SU-DHL-6 (cell line): ENCODE results near the gene LMX1A.

Source experiments
- H2AFZ ChIP-seq: fragments of 200-600 bp; sonication (generic); 2 replicates; pipeline ENCODE4 v1.6.1; 2014; ENCODE audit warnings: low read depth, mild to moderate bottlenecking, moderate library complexity, mixed read lengths, antibody characterized with exemption, low read length; ENCODE audit not compliant: severe bottlenecking
- H3F3A ChIP-seq: fragments of 200-600 bp; shearing (Covaris generic); 2 replicates; pipeline ENCODE4 v1.6.0; 2016; ENCODE audit warnings: antibody characterized with exemption, mild to moderate bottlenecking; ENCODE audit not compliant: insufficient read depth
- H3K27ac ChIP-seq: fragments of 200-600 bp; sonication (generic); 2 replicates; pipeline ENCODE4 v1.5.1; 2016; ENCODE audit warnings: low read depth, mild to moderate bottlenecking, low read length, moderate library complexity, mixed read lengths
- H3K27me3 ChIP-seq: fragments of 200-600 bp; sonication (generic), shearing (Covaris generic); 2 replicates; pipeline ENCODE4 v1.6.0; 2014; ENCODE audit warnings: mild to moderate bottlenecking, low read length
- H3K36me3 ChIP-seq: fragments of 200-600 bp; sonication (generic); 2 replicates; pipeline ENCODE4 v1.6.1; 2014; ENCODE audit warnings: mild to moderate bottlenecking, low read length, mixed read lengths
- H3K4me2 ChIP-seq: fragments of 300-600, 200-600 bp; shearing (Covaris generic), sonication (generic); 2 replicates; pipeline ENCODE4 v1.6.0; 2014; ENCODE audit warnings: low read length, low read depth, mild to moderate bottlenecking; ENCODE audit not compliant: poor library complexity, severe bottlenecking
- H3K4me3 ChIP-seq: fragments of 200-600 bp; sonication (generic); 2 replicates; pipeline ENCODE4 v1.5.1; 2014; ENCODE audit warnings: antibody characterized with exemption, low read length, mild to moderate bottlenecking, mixed read lengths; ENCODE audit not compliant: insufficient read depth, poor library complexity, severe bottlenecking
- H3K79me2 ChIP-seq: fragments of 200-600 bp; sonication (generic); 2 replicates; pipeline ENCODE4 v1.6.1; 2014; ENCODE audit warnings: mild to moderate bottlenecking, low read length, moderate library complexity; ENCODE audit not compliant: insufficient read depth
- H3K9ac ChIP-seq: fragments of 200-600 bp; sonication (generic); 2 replicates; pipeline ENCODE4 v1.7.0; 2014; ENCODE audit warnings: mild to moderate bottlenecking, low read length
- H3K9me2 ChIP-seq: fragments of 200-600 bp; sonication (generic); replicated peaks from 2 replicates; pipeline ENCODE4 v1.6.1; 2014; ENCODE audit warnings: low read length; ENCODE audit not compliant: insufficient read depth
- H3K9me3 ChIP-seq: fragments of 200-600 bp; sonication (generic); 2 replicates; pipeline ENCODE4 v1.6.1; 2014; ENCODE audit warnings: low read length, mixed read lengths; ENCODE audit not compliant: insufficient read depth
- H4K20me1 ChIP-seq: fragments of 200-600 bp; sonication (generic); 2 replicates; pipeline ENCODE4 v1.6.1; 2014; ENCODE audit warnings: low read depth, mild to moderate bottlenecking, antibody characterized with exemption, low read length, moderate library complexity, mixed read lengths
- CTCF ChIP-seq: fragments of 200-600 bp; sonication (generic); IDR thresholded peaks from one replicate; pipeline ENCODE4 v1.5.1; 2017; ENCODE audit warnings: antibody characterized with exemption, mild to moderate bottlenecking, low read length, moderate library complexity; ENCODE audit not compliant: insufficient read depth, poor library complexity, severe bottlenecking
- EZH2phosphoT487 ChIP-seq: fragments of 200-600 bp; sonication (generic), shearing (Covaris generic); conservative IDR thresholded peaks from 2 replicates; pipeline ENCODE4 v1.6.1; 2018; ENCODE audit warnings: mild to moderate bottlenecking, antibody characterized with exemption, low read length, moderate library complexity, mixed read lengths

The LMX1A gene

GRCh38 chr1:165225650-165226049, 130.9 kb downstream of the LMX1A start:
- no peak overlapping the region for H3K9ac ChIP-seq
- H4K20me1 ChIP-seq = no peaks in the 10 kb centered on the region
- H3K36me3 ChIP-seq = no peaks in the 10 kb centered on the region
- H3K9me3 ChIP-seq = no peaks in the 10 kb centered on the region
- no peaks in the 10 kb centered on the region for H3K27me3 ChIP-seq
- H2AFZ ChIP-seq = no peak overlapping the region
- no peak overlapping the region for H3K4me2 ChIP-seq
- H3K4me3 ChIP-seq = no peak overlapping the region
- H3K79me2 ChIP-seq = no peaks in the 10 kb centered on the region
- H3K9me2 ChIP-seq = no peaks in the 10 kb centered on the region
- H3K27ac ChIP-seq = no peak overlapping the region
- TF ChIP-seq CTCF = no peak
- TF ChIP-seq EZH2phosphoT487 = no peak
- H3F3A ChIP-seq = no peaks in the 10 kb centered on the region

GRCh38 chr1:165225062-165225461, 131.5 kb downstream of the LMX1A start:
- no peak overlapping the region for H3K9ac ChIP-seq
- H3K79me2 ChIP-seq = no peaks in the 10 kb centered on the region
- no peak overlapping the region for H2AFZ ChIP-seq
- H3F3A ChIP-seq = no peaks in the 10 kb centered on the region
- no peak overlapping the region for H3K27ac ChIP-seq
- no peaks in the 10 kb centered on the region for H4K20me1 ChIP-seq
- no peaks in the 10 kb centered on the region for H3K9me2 ChIP-seq
- H3K4me2 ChIP-seq = no peak overlapping the region
- H3K27me3 ChIP-seq = no peaks in the 10 kb centered on the region
- no peaks in the 10 kb centered on the region for H3K9me3 ChIP-seq
- no peak overlapping the region for H3K4me3 ChIP-seq
- TF ChIP-seq CTCF = no peak
- TF ChIP-seq EZH2phosphoT487 = no peak
- H3K36me3 ChIP-seq = no peaks in the 10 kb centered on the region

DNA sequence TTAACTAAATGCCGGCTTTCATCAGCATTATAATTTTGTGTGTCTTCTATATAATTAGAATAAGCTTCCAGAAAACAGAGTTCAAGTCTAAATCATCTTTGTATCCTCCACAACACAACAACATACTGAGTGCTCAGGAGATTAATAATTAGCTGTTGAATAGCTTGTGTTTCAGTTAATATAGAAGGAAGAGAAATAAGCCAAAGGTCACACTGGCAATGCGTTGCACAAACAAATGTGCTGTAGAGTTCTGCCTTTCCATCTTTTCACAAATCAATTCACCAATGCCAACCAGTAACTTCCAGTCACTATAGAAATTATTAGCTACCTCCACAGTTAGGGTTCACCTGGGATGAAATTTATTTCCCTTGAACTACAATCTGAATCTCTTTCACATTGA, 132.0 kb downstream of the LMX1A start:
- no peak overlapping the region for H3K27ac ChIP-seq
- no peak overlapping the region for H3K4me2 ChIP-seq
- no peak overlapping the region for H2AFZ ChIP-seq
- H3K9me3 ChIP-seq = no peaks in the 10 kb centered on the region
- TF ChIP-seq CTCF = no peak
- no peaks in the 10 kb centered on the region for H3K27me3 ChIP-seq
- no peaks in the 10 kb centered on the region for H3K36me3 ChIP-seq
- H4K20me1 ChIP-seq = no peaks in the 10 kb centered on the region
- no peak overlapping the region for H3K9ac ChIP-seq
- no peaks in the 10 kb centered on the region for H3K9me2 ChIP-seq
- no peaks in the 10 kb centered on the region for H3F3A ChIP-seq
- H3K79me2 ChIP-seq = no peaks in the 10 kb centered on the region
- no peak overlapping the region for H3K4me3 ChIP-seq

DNA sequence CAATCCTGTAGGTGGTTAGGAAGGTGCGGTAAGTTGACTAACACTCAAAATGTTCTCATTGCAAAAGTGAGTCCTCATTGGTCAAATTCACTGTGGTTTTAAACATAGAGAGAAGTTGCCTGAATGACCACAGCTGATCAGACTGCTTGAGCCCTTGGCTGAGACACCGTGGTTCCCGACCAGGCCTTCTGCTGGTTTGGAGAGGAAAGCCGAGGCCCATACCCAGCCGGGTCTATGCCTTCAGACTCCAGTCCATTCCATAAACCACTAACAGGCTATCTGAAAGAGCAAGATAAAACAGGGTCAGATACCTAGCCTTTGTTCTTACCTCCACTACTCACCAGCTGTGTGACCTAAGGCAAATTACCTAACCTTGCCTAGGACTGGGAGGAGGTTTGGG, 133.9 kb downstream of the LMX1A start:
- H3K9me2 ChIP-seq = no peaks in the 10 kb centered on the region
- H3K9ac ChIP-seq = no peak overlapping the region
- no peaks in the 10 kb centered on the region for H3F3A ChIP-seq
- H4K20me1 ChIP-seq = no peaks in the 10 kb centered on the region
- TF ChIP-seq CTCF (no peak), EZH2phosphoT487 (no peak)
- H2AFZ ChIP-seq = no peak overlapping the region
- no peak overlapping the region for H3K4me3 ChIP-seq
- no peaks in the 10 kb centered on the region for H3K27me3 ChIP-seq
- no peaks in the 10 kb centered on the region for H3K79me2 ChIP-seq
- H3K4me2 ChIP-seq = no peak overlapping the region
- no peak overlapping the region for H3K27ac ChIP-seq
- no peaks in the 10 kb centered on the region for H3K9me3 ChIP-seq
- H3K36me3 ChIP-seq = no peaks in the 10 kb centered on the region
